Heart left ventricle (tissue), 16 donors: ENCODE results near the gene CHST11. TPM values are rescaled to one million over a fixed set of nuclear protein-coding genes. Genes with fewer than 3 reads are reported as not detected.

Experiments
- ATAC-seq, 4 donors: fragments of 200-7000 bp; cut with Tn5 transposase; one replicate each; pipeline ENCODE4 v1.9.1; 2020 to 2022; ENCODE audit warnings: moderate library complexity in 4 of 4, mild to moderate bottlenecking in 3 of 4, moderate number of reproducible peaks in 1 of 4
- DNase-seq, 5 donors: peaks; one replicate each; pipeline ENCODE4 v3.0.0-alpha.2; 2020
- H3K27ac ChIP-seq, 12 donors: fragments of 200-600 bp; sonication (generic) in 4 of 12; one replicate each; pipeline versions ENCODE4 v1.5.0 to v1.8.0; 2016 to 2022; ENCODE audit warnings: mild to moderate bottlenecking in 2 of 12
- H3K27me3 ChIP-seq, 9 donors: fragments of 200-600 bp; sonication (generic) in 2 of 9; one replicate each; pipeline versions ENCODE4 v1.5.1 to v1.8.0; 2016 to 2022; ENCODE audit warnings: mild to moderate bottlenecking in 3 of 9
- H3K36me3 ChIP-seq, 9 donors: fragments of 200-600 bp; sonication (generic) in 2 of 9; one replicate each; pipeline versions ENCODE4 v1.5.0 to v1.8.0; 2018 to 2022; ENCODE audit warnings: mild to moderate bottlenecking in 2 of 9
- H3K4me1 ChIP-seq, 12 donors: fragments of 200-600 bp; sonication (generic) in 4 of 12; one replicate each; pipeline versions ENCODE4 v1.5.0 to v1.8.0; 2016 to 2022; ENCODE audit warnings: mild to moderate bottlenecking in 3 of 12
- H3K4me3 ChIP-seq, 12 donors: fragments of 200-600 bp; sonication (generic) in 4 of 12; one replicate each; pipeline versions ENCODE4 v1.5.0 to v1.8.0; 2017 to 2022; ENCODE audit warnings: mild to moderate bottlenecking in 9 of 12, moderate library complexity in 4 of 12
- H3K9me3 ChIP-seq, 12 donors: fragments of 200-600 bp; sonication (generic) in 4 of 12; one replicate each; pipeline versions ENCODE4 v1.5.0 to v1.8.0; 2016 to 2022; ENCODE audit warnings: mild to moderate bottlenecking in 1 of 12
- CTCF ChIP-seq, 12 donors: fragments of 200-600 bp; sonication (generic) in 4 of 12; IDR thresholded peaks; one replicate each; pipeline versions ENCODE4 v1.5.0 to v1.8.0; 2018 to 2022; ENCODE audit warnings: antibody characterized with exemption in 12 of 12, mild to moderate bottlenecking in 5 of 12
- POLR2A ChIP-seq, 2 donors: fragments of 450-650 bp; IDR thresholded peaks; one replicate each; pipeline ENCODE4 v1.6.1; 2017; ENCODE audit warnings: antibody characterized with exemption in 2 of 2, mild to moderate bottlenecking in 2 of 2, moderate library complexity in 2 of 2
- WGBS, 4 donors: extraction: QIAGEN DNeasy Blood & Tissue Kit in 2 of 4; methylation state at CpG; one replicate each; pipeline versions ENCODE4 v1.1.5 to v1.1.7; 2013 to 2018; 5-methylcytosine and 5-hydroxymethylcytosine counted together
- intact Hi-C, 10 donors: fragments of 100-400 bp; cut with DNase I; formaldehyde crosslinking; loops; one replicate each; pipeline versions ENCODE4 v1.11.1 to v1.14.2; 2022
- polyA plus RNA-seq, 2 donors: library from polyadenylated mRNA; stranded (reverse); fragments of 200-250 nt; gene quantifications; one replicate each; pipeline ENCODE4 v1.2.3, GENCODE V29; 2013
- total RNA-seq, 9 donors: library from RNA; depleted of rRNA in 2 of 9; stranded (reverse); fragments of >200 nt in 2 of 9; fragmentation: NEBNext Ultra II Directional in 3 of 9; extraction: Animal tissue kit (Norgen Biotek cat#: 25700) in 3 of 9; gene quantifications; one replicate each; pipeline versions ENCODE4 v1.1.0 to v1.2.4, GENCODE V29; 2016 to 2023
- donor health status: ischemic (EF 13 %, LVEDD 7.1; RV severe dilation, severe dysfunction).
- donor health status: healthy with polysubstance abuse.
- donor health status: DM: no; HTN: yes; CAD: no.
- donor health status: DM: no; HTN: no; CAD: no.
- donor health status: ischemic (EF 25% LVEDD 6.9; RV normal size, moderate dysfunction).
- donor health status: ischemic (EF 25% LVEDD 5.7; RV mildly dilated, moderate dysfunction).
- donor health status: healthy.
- donor health status: DM: yes; HTN: yes; CAD: no.
- donor health status: ischemic (EF 35%, LVEDD 5.7; RV mildly dilated, moderate dysfunction).
- donor health status: nonischemic (EF 11% LVEDD 7.7; RV severe dilation, severe dysfunction).
- donor health status: DM: yes; HTN: yes; CAD: no.
- donor health status: PGD.
- donor health status: ischemic (EF 29% LVEDD 5.4; RV normal size, mild dysfunction).
- donor health status: nonischemic (EF 23%, LVEDD 6.1; RV moderate dilation, normal function).

Gene CHST11
- total and polyA plus RNA-seq, 11 donors = 1.1 to 16.9 (median 3.4) TPM

GRCh38 chr12:104593482-104593881 lies 136.7 kb downstream of the CHST11 start:
- 78 to 99% (median 84%) methylated on average over 5 of the region's 5 CpGs for WGBS, 4 donors
- ATAC-seq = no peak
- Histone ChIP-seq H3K27ac (no peak overlapping the region), H3K9me3 (no peaks in the 10 kb centered on the region), H3K4me1 (peaks cover 0 to 39% (median 0%) of the 10 kb centered on the region in 12 donors), H3K27me3 (no peaks in the 10 kb centered on the region), H3K4me3 (no peak overlapping the region), H3K36me3 (no peaks in the 10 kb centered on the region)
- DNase-seq = no peak
- intact Hi-C loops = no loop called here
- TF ChIP-seq CTCF (IDR thresholded peaks at IDR 0.05) = no peak
- TF ChIP-seq POLR2A (IDR thresholded peaks at IDR 0.05) = no peak

- WGBS, 4 donors = 66 to 76% (median 74%) methylated on average over 12 of the region's 12 CpGs
- Histone ChIP-seq H3K4me1 (peaks cover 0 to 63% (median 0%) of the 10 kb centered on the region in 12 donors), H3K4me3 (no peak overlapping the region), H3K27ac (no peak overlapping the region), H3K9me3 (no peaks in the 10 kb centered on the region), H3K36me3 (no peaks in the 10 kb centered on the region), H3K27me3 (no peaks in the 10 kb centered on the region)
- TF ChIP-seq CTCF (IDR thresholded peaks at IDR 0.05) (no peak), POLR2A (IDR thresholded peaks at IDR 0.05) (no peak)
- DNase-seq = peak in 3 of 5 donors; percentile 28 to 45 (median 39)
- intact Hi-C loops = no loop called here
- peak in 3 of 4 donors; percentile 71 to 87 (median 81) for ATAC-seq
Observed at GRCh38 chr12:104596134-104596799, 139.5 kb downstream of the CHST11 start.

GRCh38 chr12:104596898-104597843 lies 140.4 kb downstream of the CHST11 start:
- no peak overlapping the region for H3K4me3 ChIP-seq
- no peaks in the 10 kb centered on the region for H3K36me3 ChIP-seq
- ATAC-seq = no peak
- TF ChIP-seq POLR2A (IDR thresholded peaks at IDR 0.05) (no peak), CTCF (IDR thresholded peaks at IDR 0.05) (no peak)
- no peaks in the 10 kb centered on the region for H3K27me3 ChIP-seq
- no peaks in the 10 kb centered on the region for H3K9me3 ChIP-seq
- DNase-seq = no peak
- WGBS, 4 donors = 65 to 73% (median 71%) methylated on average over 15 of the region's 15 CpGs
- intact Hi-C loops = no loop called here
- no peak overlapping the region for H3K27ac ChIP-seq
- H3K4me1 ChIP-seq = peaks cover 0 to 70% (median 0%) of the 10 kb centered on the region in 12 donors
